GM12892 (cell line): ENCODE results near the gene CDC42BPG.

Source experiments
- POLR2A ChIP-seq: IDR thresholded peaks from 2 replicates; pipeline ENCODE4 v1.6.1; 2011; ENCODE audit warnings: low read depth, low read length, control low read depth
- POLR2AphosphoS5 ChIP-seq: IDR thresholded peaks from 2 replicates; pipeline ENCODE4 v1.6.1; 2011; ENCODE audit warnings: low read depth, low read length, control low read depth

DNA sequence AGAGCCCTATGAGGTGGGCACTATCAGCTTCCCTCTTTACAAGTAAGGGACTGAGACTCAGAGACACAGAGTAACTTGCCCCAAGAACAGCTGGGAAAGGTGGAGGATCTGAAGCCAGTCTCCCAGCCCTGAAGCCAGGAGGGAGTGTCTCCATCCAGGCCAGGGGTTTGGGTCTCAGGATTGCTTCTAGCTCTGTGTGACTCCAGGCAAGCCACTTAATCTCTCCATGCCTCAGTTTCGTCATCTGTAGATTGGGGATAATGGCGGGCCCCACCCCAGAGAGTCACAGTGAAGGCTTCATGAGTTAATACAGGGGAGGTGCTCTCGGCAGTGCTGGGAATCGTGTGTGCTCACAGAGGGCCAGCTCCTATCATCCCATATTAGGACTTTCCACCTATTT, 52.0 kb downstream of the CDC42BPG start:
- TF ChIP-seq POLR2AphosphoS5 (no peak), POLR2A (no peak)
